ENCODE measurements around the gene GNG7.

GRCh38 chr19:2747349-2747748, 44.9 kb upstream of the GNG7 start:
- TF ChIP-seq, protein P1, sequence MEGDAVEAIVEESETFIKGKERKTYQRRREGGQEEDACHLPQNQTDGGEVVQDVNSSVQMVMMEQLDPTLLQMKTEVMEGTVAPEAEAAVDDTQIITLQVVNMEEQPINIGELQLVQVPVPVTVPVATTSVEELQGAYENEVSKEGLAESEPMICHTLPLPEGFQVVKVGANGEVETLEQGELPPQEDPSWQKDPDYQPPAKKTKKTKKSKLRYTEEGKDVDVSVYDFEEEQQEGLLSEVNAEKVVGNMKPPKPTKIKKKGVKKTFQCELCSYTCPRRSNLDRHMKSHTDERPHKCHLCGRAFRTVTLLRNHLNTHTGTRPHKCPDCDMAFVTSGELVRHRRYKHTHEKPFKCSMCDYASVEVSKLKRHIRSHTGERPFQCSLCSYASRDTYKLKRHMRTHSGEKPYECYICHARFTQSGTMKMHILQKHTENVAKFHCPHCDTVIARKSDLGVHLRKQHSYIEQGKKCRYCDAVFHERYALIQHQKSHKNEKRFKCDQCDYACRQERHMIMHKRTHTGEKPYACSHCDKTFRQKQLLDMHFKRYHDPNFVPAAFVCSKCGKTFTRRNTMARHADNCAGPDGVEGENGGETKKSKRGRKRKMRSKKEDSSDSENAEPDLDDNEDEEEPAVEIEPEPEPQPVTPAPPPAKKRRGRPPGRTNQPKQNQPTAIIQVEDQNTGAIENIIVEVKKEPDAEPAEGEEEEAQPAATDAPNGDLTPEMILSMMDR (IDR thresholded peaks at IDR 0.05; ENCODE audit: low read length): no peak
- TF ChIP-seq EZH2phosphoT487 (IDR thresholded peaks at IDR 0.05; ENCODE audit: low read length): no peak

All from MM.1S (cell line).